GM10266 (cell line): ENCODE measurements around the gene MORN3.
"Not testable (repeated sequence)": the region's sequence is repeated elsewhere in the genome, so short reads cannot be mapped to it uniquely, and the experiment has no call there.

Source experiments
- DNase-seq: peaks from one replicate; pipeline ENCODE4 v3.0.0; 2012; ENCODE audit errors: extremely low spot score
- CTCF ChIP-seq: IDR thresholded peaks from 2 replicates; pipeline ENCODE4 v1.5.1; 2012; ENCODE audit warnings: mild to moderate bottlenecking, low read depth; ENCODE audit not compliant: control insufficient read depth, insufficient read depth; ENCODE audit errors: missing control alignments

The MORN3 gene

GRCh38 chr12:121678716-121679300 is 9.4 kb upstream of the MORN3 start:
- DNase-seq, result no peak
- no peak for TF ChIP-seq CTCF

- no peak for TF ChIP-seq CTCF
- no peak for DNase-seq
These were observed 8.9 kb upstream of the MORN3 start for GRCh38 chr12:121678305-121678704.

- TF ChIP-seq CTCF, result no peak
- no peak for DNase-seq
These were observed 6.7 kb upstream of the MORN3 start for GRCh38 chr12:121676190-121676589.

- TF ChIP-seq CTCF, result no peak
- DNase-seq, result no peak
These were observed 3.6 kb upstream of the MORN3 start for GRCh38 chr12:121673013-121673511.

GRCh38 chr12:121668750-121669520 is 519 bp downstream of the MORN3 start:
- DNase-seq, result no peak
- TF ChIP-seq CTCF, result peak; percentile 61

GRCh38 chr12:121666829-121667228 is 2.6 kb downstream of the MORN3 start:
- not testable (repeated sequence) for DNase-seq

- TF ChIP-seq CTCF, result no peak
- no peak for DNase-seq
These were observed 5.9 kb downstream of the MORN3 start for GRCh38 chr12:121663610-121663929.

- not testable (repeated sequence) for DNase-seq
These were observed 7.9 kb downstream of the MORN3 start for GRCh38 chr12:121661353-121662105.
